IMR-90 (cell line): ENCODE measurements around the gene CSF1. TPM values are rescaled to one million over a fixed set of nuclear protein-coding genes. Genes with fewer than 3 reads are reported as not detected.

Experiments
- ATAC-seq: fragments of 200-7000 bp; cut with Tn5 transposase; 2 replicates; pipeline ENCODE4 v1.9.1; 2020; ENCODE audit warnings: low read depth, mild to moderate bottlenecking, moderate library complexity
- BruUV-seq: library from RNA; stranded (reverse); fragments of 400-500 nt; replicated peaks from 2 replicates; lab custom pipeline; 2021; lab: Mats Ljungman, UMichigan
- CTCF ChIA-PET: fragments of 300-600 bp; formaldehyde crosslinking; extraction: SDS; loops from one replicate; lab custom pipeline; 2021; ENCODE audit warnings: antibody characterized with exemption; lab: Yijun Ruan, JAX
- POLR2A ChIA-PET: fragments of 300-600 bp; sonication (Branson Sonifier 250); formaldehyde crosslinking; loops from one replicate; lab custom pipeline; 2022; ENCODE audit warnings: antibody characterized with exemption; ENCODE audit not compliant: unreplicated experiment; lab: Charles Lee
- DNase-seq: peaks from one replicate; pipeline ENCODE4 v3.0.0; 2013
- H2AFZ ChIP-seq: replicated peaks from 2 replicates; pipeline ENCODE3; 2013; ENCODE audit warnings: low read length, mild to moderate bottlenecking; ENCODE audit not compliant: poor library complexity
- H2AK5ac ChIP-seq: 2 replicates; pipeline ENCODE4 v1.6.1; 2013; ENCODE audit warnings: low read depth, low read length, inconsistent platforms
- H2AK9ac ChIP-seq: replicated peaks from 2 replicates; pipeline ENCODE3; 2013; ENCODE audit warnings: mild to moderate bottlenecking, low read depth, low read length, moderate library complexity; ENCODE audit not compliant: poor library complexity
- H2BK120ac ChIP-seq: 2 replicates; pipeline ENCODE4 v1.6.1; 2013; ENCODE audit warnings: low read depth, low read length, inconsistent platforms
- H2BK15ac ChIP-seq: 3 replicates; pipeline ENCODE4 v1.6.1; 2013; ENCODE audit warnings: low read depth, low read length, inconsistent platforms
- H2BK20ac ChIP-seq: 2 replicates; pipeline ENCODE4 v1.6.1; 2013; ENCODE audit warnings: low read depth, mild to moderate bottlenecking, inconsistent platforms, low read length, moderate library complexity
- H2BK5ac ChIP-seq: 2 replicates; pipeline ENCODE4 v1.6.1; 2013; ENCODE audit warnings: mild to moderate bottlenecking, low read depth, low read length, inconsistent platforms; ENCODE audit not compliant: poor library complexity, severe bottlenecking
- H3K14ac ChIP-seq: replicated peaks from 2 replicates; pipeline ENCODE4 v1.6.1; 2013; ENCODE audit warnings: low read depth, low read length, inconsistent platforms
- H3K18ac ChIP-seq: 2 replicates; pipeline ENCODE4 v1.6.1; 2013; ENCODE audit warnings: low read depth, low read length, control low read depth
- H3K23ac ChIP-seq: 2 replicates; pipeline ENCODE4 v1.6.1; 2013; ENCODE audit warnings: low read depth, low read length, inconsistent platforms
- H3K27ac ChIP-seq: 2 replicates; pipeline ENCODE4 v1.5.1; 2013; ENCODE audit warnings: mild to moderate bottlenecking, control low read depth, low read length; ENCODE audit not compliant: insufficient read depth
- H3K27me3 ChIP-seq: 2 replicates; pipeline ENCODE4 v1.6.1; 2013; ENCODE audit warnings: low read length; ENCODE audit not compliant: control insufficient read depth, insufficient read depth
- H3K36me3 ChIP-seq: 2 replicates; pipeline ENCODE4 v1.6.1; 2013; ENCODE audit warnings: low read length, mixed read lengths; ENCODE audit not compliant: control insufficient read depth, insufficient read depth
- H3K4ac ChIP-seq: 2 replicates; pipeline ENCODE4 v1.6.1; 2013; ENCODE audit warnings: low read depth, low read length, inconsistent platforms
- H3K4me1 ChIP-seq: 2 replicates; pipeline ENCODE4 v1.6.1; 2013; ENCODE audit warnings: low read length, mixed read lengths; ENCODE audit not compliant: control insufficient read depth, insufficient read depth
- H3K4me2 ChIP-seq: 2 replicates; pipeline ENCODE4 v1.6.1; 2013; ENCODE audit warnings: low read depth, mild to moderate bottlenecking, control low read depth, low read length, moderate library complexity
- H3K4me3 ChIP-seq: 2 replicates; pipeline ENCODE4 v1.5.1; 2013; ENCODE audit warnings: low read depth, mild to moderate bottlenecking, control low read depth, low read length, moderate library complexity; ENCODE audit not compliant: insufficient read depth
- H3K56ac ChIP-seq: 2 replicates; pipeline ENCODE4 v1.6.1; 2013; ENCODE audit warnings: low read length, inconsistent platforms; ENCODE audit not compliant: insufficient read depth; ENCODE audit errors: extremely low read depth
- H3K79me1 ChIP-seq, 2 experiments: 2 replicates each; pipeline ENCODE4 v1.6.1; 2013; ENCODE audit warnings: low read length in 2 of 2, inconsistent platforms in 1 of 2, low read depth in 1 of 2
- H3K9ac ChIP-seq: 2 replicates; pipeline ENCODE4 v1.6.1; 2013; ENCODE audit warnings: low read depth, low read length, control low read depth
- H3K9me1 ChIP-seq: 2 replicates; pipeline ENCODE4 v1.6.1; 2013; ENCODE audit warnings: low read length, inconsistent platforms; ENCODE audit not compliant: insufficient read depth
- H3K9me3 ChIP-seq: 2 replicates; pipeline ENCODE4 v1.6.1; 2013; ENCODE audit warnings: low read length; ENCODE audit not compliant: control insufficient read depth, insufficient read depth
- H4K20me1 ChIP-seq: 2 replicates; pipeline ENCODE4 v1.6.1; 2013; ENCODE audit warnings: low read length, inconsistent platforms; ENCODE audit not compliant: insufficient read depth
- H4K5ac ChIP-seq: 2 replicates; pipeline ENCODE4 v1.6.1; 2013; ENCODE audit warnings: mild to moderate bottlenecking, low read depth, low read length, control low read depth
- H4K8ac ChIP-seq, 2 experiments: 2 replicates each; pipeline ENCODE4 v1.6.1; 2013; ENCODE audit warnings: low read depth in 2 of 2, low read length in 2 of 2, control low read depth in 1 of 2, inconsistent platforms in 1 of 2
- H4K91ac ChIP-seq: 2 replicates; pipeline ENCODE4 v1.6.1; 2013; ENCODE audit warnings: low read depth, low read length, inconsistent platforms; ENCODE audit not compliant: insufficient read depth
- BHLHE40 ChIP-seq: fragments of 150-350 bp; IDR thresholded peaks from 2 replicates; pipeline ENCODE4 v1.6.1; 2016; ENCODE audit warnings: mild to moderate bottlenecking, low read depth, low read length
- CEBPB ChIP-seq: IDR thresholded peaks from 2 replicates; pipeline ENCODE4 v1.6.1; 2012; ENCODE audit warnings: low read depth, low read length, improper control_type of control experiment
- CHD1 ChIP-seq: IDR thresholded peaks from 2 replicates; pipeline ENCODE4 v1.6.1; 2012; ENCODE audit warnings: low read depth, low read length, improper control_type of control experiment
- ELK1 ChIP-seq: fragments of 150-350 bp; IDR thresholded peaks from 2 replicates; pipeline ENCODE4 v1.6.1; 2016; ENCODE audit warnings: low read depth, mild to moderate bottlenecking, low read length, moderate library complexity, borderline replicate concordance
- MAZ ChIP-seq: IDR thresholded peaks from 2 replicates; pipeline ENCODE4 v1.6.1; 2012; ENCODE audit warnings: low read depth, mild to moderate bottlenecking, low read length, improper control_type of control experiment, moderate library complexity, borderline replicate concordance
- MXI1 ChIP-seq: IDR thresholded peaks from 2 replicates; pipeline ENCODE4 v1.6.1; 2012; ENCODE audit warnings: low read depth, mild to moderate bottlenecking, low read length, moderate library complexity, borderline replicate concordance
- NFE2L2 ChIP-seq: fragments of 150-350 bp; IDR thresholded peaks from 2 replicates; pipeline ENCODE4 v1.6.1; 2016; ENCODE audit warnings: low read depth, mild to moderate bottlenecking, low read length
- POLR2A ChIP-seq: IDR thresholded peaks from 2 replicates; pipeline ENCODE4 v1.6.1; 2012; ENCODE audit warnings: mild to moderate bottlenecking, low read depth, low read length
- RFX5 ChIP-seq: IDR thresholded peaks from 2 replicates; pipeline ENCODE4 v1.8.0; 2012; ENCODE audit warnings: low read depth, mild to moderate bottlenecking, low read length, moderate library complexity
- SMC3 ChIP-seq: fragments of 150-350 bp; IDR thresholded peaks from 2 replicates; pipeline ENCODE4 v1.6.1; 2016; ENCODE audit warnings: low read depth, mild to moderate bottlenecking, antibody characterized with exemption, low read length, moderate library complexity
- USF2 ChIP-seq: fragments of 150-350 bp; IDR thresholded peaks from 2 replicates; pipeline ENCODE4 v1.6.1; 2017; ENCODE audit warnings: mild to moderate bottlenecking, antibody characterized with exemption, low read length, low read depth
- WGBS, 2 experiments: methylation state at CpG; one replicate each; pipeline versions ENCODE4 v1.1.5 to v1.1.7; 2013; ENCODE audit warnings: missing lambda C conversion rate in 2 of 2; ENCODE audit not compliant: insufficient read length in 1 of 2; ENCODE audit errors: extremely low coverage in 2 of 2; 5-methylcytosine and 5-hydroxymethylcytosine counted together
- dilution Hi-C: fragments of 300-500 bp; cut with HindIII; formaldehyde crosslinking; loops from one replicate; pipeline ENCODE4 v1.14.3; 2018; ENCODE audit warnings: low sequenced_read_pairs; ENCODE audit not compliant: unreplicated experiment
- in situ Hi-C: fragments of 300-500 bp; cut with MboI; formaldehyde crosslinking; loops from 3 replicates; pipeline ENCODE4 v1.14.3; 2019; ENCODE audit warnings: low sequenced_read_pairs, inconsistent platforms, mixed read lengths
- intact Hi-C: fragments of 100-400 bp; cut with micrococcal nuclease; formaldehyde crosslinking; loops from 2 replicates; pipeline ENCODE4 v1.10.0; 2022
- polyA plus RNA-seq, 3 experiments: library from polyadenylated mRNA; depleted of rRNA; stranded (reverse); fragments of >200 nt; gene quantifications; 2 replicates each; pipeline ENCODE4 v1.2.3, GENCODE V29; 2012; ENCODE audit warnings: low replicate concordance in 1 of 3
- total RNA-seq: library from RNA; depleted of rRNA; stranded (reverse); fragments of >200 nt; gene quantifications from 2 replicates; pipeline ENCODE4 v1.2.3, GENCODE V29; 2012

The CSF1 gene
- total and polyA plus RNA-seq, 2 of the 4 experiments (the other 2 are of a cell fraction), result 14.3 to 22.0 TPM

GRCh38 chr1:109977657-109978378 is 67.2 kb downstream of the CSF1 start (continued):
- TF ChIP-seq USF2, result no peak

GRCh38 chr1:109978761-109979488 is 68.3 kb downstream of the CSF1 start:
- in situ Hi-C loops, result loop anchor here (5.0 kb wide), 1 partner anchor 62 kb away; no protein-coding TSS in a partner anchor
- peak; percentile 32 for DNase-seq
- TF ChIP-seq RFX5, result no peak
- TF ChIP-seq CEBPB, result no peak
- TF ChIP-seq CHD1, result no peak
- no peak for TF ChIP-seq MAZ
- no peak for TF ChIP-seq SMC3
- TF ChIP-seq NFE2L2, result no peak
- no peak for TF ChIP-seq POLR2A
- no peak for TF ChIP-seq ELK1
- TF ChIP-seq MXI1, result no peak
- no peak for TF ChIP-seq BHLHE40

More at GRCh38 chr1:109978761-109979488, 68.3 kb downstream of the CSF1 start:
- no peaks in the 10 kb centered on the region for H3K36me3 ChIP-seq
- H3K18ac ChIP-seq, result peak overlapping the region; percentile 73
- intact Hi-C loops, result loop anchor here (2.0 kb wide), 1 partner anchor 60 kb away; no protein-coding TSS in a partner anchor
- H3K4me3 ChIP-seq, result no peak overlapping the region
- ChIA-PET POLR2A (interaction anchor here (1.3 kb wide), 1 partner anchor 19 kb away, joined by 3 read pairs; no protein-coding TSS in a partner anchor), CTCF (interaction anchor here (0.6 to 2.0 kb wide), 4 partner anchors 45 to 202 kb away, joined by 3 to 10 read pairs (median 3); no protein-coding TSS in a partner anchor)
- H4K20me1 ChIP-seq, result no peaks in the 10 kb centered on the region
- H3K9me3 ChIP-seq, result peaks cover 12% of the 10 kb centered on the region
- peak overlapping the region; percentile 93 for H3K23ac ChIP-seq
- dilution Hi-C loops, result no loop called here
- peak overlapping the region; percentile 61 for H2BK5ac ChIP-seq
- 0 out of 2 replicates have a peak overlapping the region, but pooled peaks have one; percentile 4 for H3K4me2 ChIP-seq
- H3K79me1 ChIP-seq, result no peaks in the 10 kb centered on the region
- peak overlapping the region; percentile 99; the same call in 2 of the 3 replicates for H2BK15ac ChIP-seq
- peak overlapping the region; percentile 100 for H2BK120ac ChIP-seq
- H3K27ac ChIP-seq, result peak overlapping the region; percentile 91
- peaks cover 26% of the 10 kb centered on the region for H3K9me1 ChIP-seq
- peaks cover 31% of the 10 kb centered on the region for H3K4me1 ChIP-seq
- H2AK5ac ChIP-seq, result peak overlapping the region; percentile 99
- H3K9ac ChIP-seq, result 0 out of 2 replicates have a peak overlapping the region, but pooled peaks have one; percentile 19
- 72% methylated on average over 7 of the region's 9 CpGs; no CpG with 5 or more reads in 1 of the 2 experiments for WGBS, 2 experiments
- peak overlapping the region; percentile 11 for H2AFZ ChIP-seq
- H4K5ac ChIP-seq, result peak overlapping the region; percentile 81
- no TSS peak for BruUV-seq
- no peaks in the 10 kb centered on the region for H3K27me3 ChIP-seq
- H3K56ac ChIP-seq, result peak overlapping the region; percentile 66; the same call in 1 of the 2 replicates
- H4K8ac ChIP-seq, result peak overlapping the region; percentile 70 to 87; a peak in 3 of 4 replicates
- peak overlapping the region; percentile 5 for H2AK9ac ChIP-seq
- peak overlapping the region; percentile 96 for H4K91ac ChIP-seq
- peak overlapping the region; percentile 78 for H3K14ac ChIP-seq
- peak overlapping the region; percentile 81 for H2BK20ac ChIP-seq
- H3K4ac ChIP-seq, result peak overlapping the region; percentile 99
- ATAC-seq, result peak; percentile 56
